Tibial artery (tissue), 4 donors: Measurements from ENCODE around the gene AKR1B1.

ENCODE experiments used
- DNase-seq, 2 donors: peaks; one replicate each; pipeline ENCODE4 v3.0.0-alpha.2; 2019
- H3K27ac ChIP-seq, 2 donors: fragments of 200-600 bp; sonication (generic) in 1 of 2; 1 replicate in 1 of 2; 2 replicates in 1 of 2; pipeline ENCODE4 v1.5.1; 2018 to 2019; ENCODE audit warnings: mild to moderate bottlenecking in 1 of 2
- H3K27me3 ChIP-seq, 2 donors: fragments of 200-600 bp; sonication (generic) in 1 of 2; one replicate each; pipeline versions ENCODE4 v1.5.1 to v1.6.0; 2016 to 2019
- H3K36me3 ChIP-seq, 3 donors: fragments of 200-600 bp; sonication (generic) in 2 of 3; one replicate each; pipeline ENCODE4 v1.5.1; 2016 to 2019; ENCODE audit warnings: mild to moderate bottlenecking in 2 of 3
- H3K4me1 ChIP-seq, 4 donors: fragments of 200-600 bp; sonication (generic) in 2 of 4; 1 replicate in 3 of 4; 2 replicates in 1 of 4; pipeline ENCODE4 v1.5.1; 2016 to 2019
- H3K4me3 ChIP-seq, 2 donors: fragments of 200-600 bp; sonication (generic) in 1 of 2; 1 replicate in 1 of 2; 2 replicates in 1 of 2; pipeline ENCODE4 v1.5.1; 2018 to 2019; ENCODE audit warnings: mild to moderate bottlenecking in 2 of 2
- H3K9me3 ChIP-seq, 3 donors: fragments of 200-600 bp; sonication (generic) in 1 of 3; one replicate each; pipeline ENCODE4 v1.5.1; 2016 to 2019
- CTCF ChIP-seq, 2 experiments: fragments of 200-600 bp in 1 of 2; fragments of 450-650 bp in 1 of 2; IDR thresholded peaks; one replicate each; pipeline ENCODE4 v1.5.1; 2017 to 2019; ENCODE audit warnings: antibody characterized with exemption in 2 of 2, mild to moderate bottlenecking in 1 of 2, moderate library complexity in 1 of 2
- intact Hi-C: fragments of 100-400 bp; cut with DNase I; formaldehyde crosslinking; loops from one replicate; pipeline ENCODE4 v1.15.0; 2023; ENCODE audit warnings: low total_unique reads

Gene AKR1B1

GRCh38 chr7:134446446-134446845 lies 12.5 kb downstream of the AKR1B1 start:
- no peaks in the 10 kb centered on the region for H3K4me1 ChIP-seq
- TF ChIP-seq CTCF (IDR thresholded peaks at IDR 0.05): no peak
- H3K36me3 ChIP-seq: peaks cover 90 to 100% (median 97%) of the 10 kb centered on the region in 3 donors

GRCh38 chr7:134444961-134445315 lies 14.0 kb downstream of the AKR1B1 start:
- TF ChIP-seq CTCF (IDR thresholded peaks at IDR 0.05): no peak
- no peak overlapping the region for H3K27ac ChIP-seq
- intact Hi-C loops: loop anchor here (5.0 to 10.0 kb wide), 2 partner anchors 60 to 157 kb away; no protein-coding TSS in a partner anchor
- no peaks in the 10 kb centered on the region for H3K9me3 ChIP-seq
- no peak for DNase-seq
- no peaks in the 10 kb centered on the region for H3K27me3 ChIP-seq
- H3K4me3 ChIP-seq: no peak overlapping the region
- H3K36me3 ChIP-seq: peaks cover 90 to 100% (median 99%) of the 10 kb centered on the region in 3 donors
- H3K4me1 ChIP-seq: no peaks in the 10 kb centered on the region

More at GRCh38 chr7:134446446-134446845, 12.5 kb downstream of the AKR1B1 start:
- DNase-seq: no peak
- no peaks in the 10 kb centered on the region for H3K9me3 ChIP-seq
- H3K4me3 ChIP-seq: no peak overlapping the region
- H3K27ac ChIP-seq: no peak overlapping the region
- intact Hi-C loops: loop anchor here (5.0 to 10.0 kb wide), 2 partner anchors 58 to 156 kb away; no protein-coding TSS in a partner anchor
- H3K27me3 ChIP-seq: no peaks in the 10 kb centered on the region

GRCh38 chr7:134444198-134444960 lies 14.5 kb downstream of the AKR1B1 start:
- Histone ChIP-seq H3K36me3 (peaks cover 85 to 96% (median 95%) of the 10 kb centered on the region in 3 donors), H3K9me3 (no peaks in the 10 kb centered on the region), H3K4me1 (no peaks in the 10 kb centered on the region), H3K27me3 (no peaks in the 10 kb centered on the region), H3K27ac (no peak overlapping the region), H3K4me3 (no peak overlapping the region)
- intact Hi-C loops: loop anchor here (10.0 kb wide), 1 partner anchor 60 kb away; no protein-coding TSS in a partner anchor
- no peak for TF ChIP-seq CTCF (IDR thresholded peaks at IDR 0.05)
- DNase-seq: no peak

GRCh38 chr7:134443396-134444070 lies 15.4 kb downstream of the AKR1B1 start:
- H3K27ac ChIP-seq: no peak overlapping the region
- TF ChIP-seq CTCF (IDR thresholded peaks at IDR 0.05): no peak
- no peaks in the 10 kb centered on the region for H3K4me1 ChIP-seq
- no peaks in the 10 kb centered on the region for H3K9me3 ChIP-seq
- no peak for DNase-seq
- peaks cover 78 to 87% (median 86%) of the 10 kb centered on the region in 3 donors for H3K36me3 ChIP-seq
- H3K27me3 ChIP-seq: no peaks in the 10 kb centered on the region
- intact Hi-C loops: loop anchor here (10.0 kb wide), 1 partner anchor 61 kb away; no protein-coding TSS in a partner anchor
- H3K4me3 ChIP-seq: no peak overlapping the region

GRCh38 chr7:134442441-134443220 lies 16.3 kb downstream of the AKR1B1 start:
- no peak overlapping the region for H3K27ac ChIP-seq
- intact Hi-C loops: loop anchor here (10.0 kb wide), 1 partner anchor 62 kb away; no protein-coding TSS in a partner anchor

More at GRCh38 chr7:134442441-134443220, 16.3 kb downstream of the AKR1B1 start:
- TF ChIP-seq CTCF (IDR thresholded peaks at IDR 0.05): no peak
- Histone ChIP-seq H3K4me1 (no peaks in the 10 kb centered on the region), H3K9me3 (no peaks in the 10 kb centered on the region), H3K4me3 (no peak overlapping the region), H3K36me3 (peaks cover 69 to 78% (median 77%) of the 10 kb centered on the region in 3 donors), H3K27me3 (no peaks in the 10 kb centered on the region)
- DNase-seq: no peak
